A673 (cell line): ENCODE results near the gene SOST. TPM values are rescaled to one million over a fixed set of nuclear protein-coding genes. Genes with fewer than 3 reads are reported as not detected.

Source experiments
- BruUV-seq: library from RNA; stranded (reverse); fragments of 400-500 nt; replicated peaks from 2 replicates; lab custom pipeline; 2021; lab: Mats Ljungman, UMichigan
- CTCF ChIA-PET: fragments of 300-600 bp; sonication (Branson Sonifier 250); formaldehyde crosslinking; loops from one replicate; lab custom pipeline; 2022; ENCODE audit warnings: antibody characterized with exemption; lab: Charles Lee
- POLR2A ChIA-PET: fragments of 300-600 bp; sonication (Branson Sonifier 250); formaldehyde crosslinking; loops from one replicate; lab custom pipeline; 2022; ENCODE audit warnings: antibody characterized with exemption; ENCODE audit not compliant: low non-redundant PET; lab: Charles Lee
- DNase-seq: peaks from one replicate; pipeline ENCODE4 v3.0.0-alpha.2; 2015; ENCODE audit warnings: low spot score
- H3K27ac ChIP-seq: fragments of 200-600 bp; sonication (generic); 2 replicates; pipeline ENCODE4 v1.5.1; 2016; ENCODE audit warnings: mixed run types, low read depth, mild to moderate bottlenecking, mixed read lengths, antibody characterized with exemption, low read length; ENCODE audit not compliant: poor library complexity, severe bottlenecking
- H3K27me3 ChIP-seq: fragments of 200-600 bp; sonication (generic); replicated peaks from 2 replicates; pipeline ENCODE4 v1.6.1; 2017; ENCODE audit warnings: mixed run types, low read depth, mild to moderate bottlenecking, mixed read lengths, antibody characterized with exemption, low read length; ENCODE audit not compliant: insufficient read depth, poor library complexity
- H3K36me3 ChIP-seq: fragments of 200-600 bp; sonication (generic); 2 replicates; pipeline ENCODE4 v1.6.1; 2016; ENCODE audit warnings: mixed run types, mild to moderate bottlenecking, mixed read lengths, antibody characterized with exemption, low read length; ENCODE audit not compliant: insufficient read depth, poor library complexity, severe bottlenecking
- H3K4me1 ChIP-seq: fragments of 200-600 bp; sonication (generic); 2 replicates; pipeline ENCODE4 v1.6.1; 2017; ENCODE audit warnings: mixed run types, mild to moderate bottlenecking, mixed read lengths, antibody characterized with exemption, low read length; ENCODE audit not compliant: insufficient read depth, poor library complexity, severe bottlenecking
- H3K4me3 ChIP-seq: fragments of 200-600 bp; sonication (generic); 2 replicates; pipeline ENCODE4 v1.5.1; 2016; ENCODE audit warnings: low read depth, mixed run types, mild to moderate bottlenecking, mixed read lengths, low read length; ENCODE audit not compliant: poor library complexity, severe bottlenecking
- H3K9me3 ChIP-seq: fragments of 200-600 bp; sonication (generic); 2 replicates; pipeline ENCODE4 v1.6.1; 2016; ENCODE audit warnings: mixed run types, low read depth, mild to moderate bottlenecking, mixed read lengths, antibody characterized with exemption, low read length; ENCODE audit not compliant: poor library complexity, severe bottlenecking
- EZH2 ChIP-seq: fragments of 200-600 bp; sonication (generic); IDR thresholded peaks from 2 replicates; pipeline ENCODE4 v1.6.1; 2017; ENCODE audit warnings: borderline replicate concordance, low read depth, mild to moderate bottlenecking, mixed read lengths, antibody characterized with exemption, low read length; ENCODE audit not compliant: poor library complexity, severe bottlenecking
- intact Hi-C: fragments of 100-400 bp; cut with micrococcal nuclease; formaldehyde crosslinking; loops from one replicate; pipeline ENCODE4 v1.10.0; 2022; ENCODE audit not compliant: unreplicated experiment
- total RNA-seq: library from RNA; stranded (reverse); gene quantifications from 2 replicates; pipeline ENCODE4 v1.2.3, GENCODE V29; 2021
- TF ChIP-seq, protein P1 (sequence below): fragments of 300-800, 200-600 bp; sonication (generic); conservative IDR thresholded peaks from 2 replicates; pipeline ENCODE4 v1.5.1; 2017; ENCODE audit warnings: low read depth, mild to moderate bottlenecking, antibody characterized with exemption, low read length, moderate library complexity, mixed read lengths

Gene SOST
- total RNA-seq, 1 experiment from 2014 or later: not detected

DNA sequence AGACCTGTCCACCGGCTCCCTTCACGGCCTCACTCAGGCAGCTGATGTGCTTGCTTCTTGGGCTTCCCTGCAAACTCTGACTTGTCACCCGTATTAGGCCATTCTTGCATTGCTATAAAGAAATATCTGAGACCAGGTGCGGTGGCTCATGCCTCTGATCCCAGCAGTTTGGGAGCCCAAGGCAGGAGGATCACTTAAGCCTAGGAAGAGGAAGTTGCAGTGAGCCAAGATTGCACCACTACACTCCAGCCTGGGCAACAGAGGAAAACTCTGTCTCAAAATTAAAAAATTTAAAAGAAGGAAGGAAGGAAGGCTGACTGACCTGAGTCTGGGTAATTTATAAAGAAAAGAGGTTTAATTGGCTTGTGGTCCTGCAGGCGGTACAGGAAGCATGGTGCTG is 17.0 kb downstream of the SOST start:
- ChIA-PET POLR2A (no interaction called here), CTCF (no interaction called here)
- no peaks in the 10 kb centered on the region for H3K9me3 ChIP-seq

DNA sequence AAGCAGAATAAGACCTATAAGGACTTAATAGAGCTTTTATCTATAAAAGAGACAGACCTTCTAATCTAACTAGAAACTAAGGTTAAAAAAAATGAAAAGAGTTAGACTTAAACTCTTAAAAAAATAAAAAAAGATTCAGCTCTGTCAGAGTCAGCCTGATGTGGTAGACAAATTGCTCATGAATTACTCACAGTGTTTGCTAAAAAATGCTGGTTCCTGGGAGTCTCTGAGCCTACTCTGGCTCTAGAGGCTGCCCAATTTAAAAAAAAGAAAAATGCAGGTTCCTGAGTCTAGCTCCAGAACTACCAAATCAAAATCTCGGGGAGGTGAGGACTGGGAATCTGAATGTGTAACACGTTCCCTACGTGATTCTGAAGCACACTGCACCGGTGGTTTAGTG is 18.1 kb downstream of the SOST start:
- CTCF ChIA-PET: no interaction called here

More for the DNA sequence above, 17.0 kb downstream of the SOST start:
- Histone ChIP-seq H3K36me3 (no peaks in the 10 kb centered on the region), H3K27me3 (no peaks in the 10 kb centered on the region), H3K4me3 (no peak overlapping the region), H3K27ac (no peak overlapping the region), H3K4me1 (peaks cover 8% of the 10 kb centered on the region)
- no TSS peak for BruUV-seq
- intact Hi-C loops: no loop called here
- TF ChIP-seq, protein P1, sequence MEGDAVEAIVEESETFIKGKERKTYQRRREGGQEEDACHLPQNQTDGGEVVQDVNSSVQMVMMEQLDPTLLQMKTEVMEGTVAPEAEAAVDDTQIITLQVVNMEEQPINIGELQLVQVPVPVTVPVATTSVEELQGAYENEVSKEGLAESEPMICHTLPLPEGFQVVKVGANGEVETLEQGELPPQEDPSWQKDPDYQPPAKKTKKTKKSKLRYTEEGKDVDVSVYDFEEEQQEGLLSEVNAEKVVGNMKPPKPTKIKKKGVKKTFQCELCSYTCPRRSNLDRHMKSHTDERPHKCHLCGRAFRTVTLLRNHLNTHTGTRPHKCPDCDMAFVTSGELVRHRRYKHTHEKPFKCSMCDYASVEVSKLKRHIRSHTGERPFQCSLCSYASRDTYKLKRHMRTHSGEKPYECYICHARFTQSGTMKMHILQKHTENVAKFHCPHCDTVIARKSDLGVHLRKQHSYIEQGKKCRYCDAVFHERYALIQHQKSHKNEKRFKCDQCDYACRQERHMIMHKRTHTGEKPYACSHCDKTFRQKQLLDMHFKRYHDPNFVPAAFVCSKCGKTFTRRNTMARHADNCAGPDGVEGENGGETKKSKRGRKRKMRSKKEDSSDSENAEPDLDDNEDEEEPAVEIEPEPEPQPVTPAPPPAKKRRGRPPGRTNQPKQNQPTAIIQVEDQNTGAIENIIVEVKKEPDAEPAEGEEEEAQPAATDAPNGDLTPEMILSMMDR: no peak
- TF ChIP-seq EZH2: no peak
- DNase-seq: no peak

DNA sequence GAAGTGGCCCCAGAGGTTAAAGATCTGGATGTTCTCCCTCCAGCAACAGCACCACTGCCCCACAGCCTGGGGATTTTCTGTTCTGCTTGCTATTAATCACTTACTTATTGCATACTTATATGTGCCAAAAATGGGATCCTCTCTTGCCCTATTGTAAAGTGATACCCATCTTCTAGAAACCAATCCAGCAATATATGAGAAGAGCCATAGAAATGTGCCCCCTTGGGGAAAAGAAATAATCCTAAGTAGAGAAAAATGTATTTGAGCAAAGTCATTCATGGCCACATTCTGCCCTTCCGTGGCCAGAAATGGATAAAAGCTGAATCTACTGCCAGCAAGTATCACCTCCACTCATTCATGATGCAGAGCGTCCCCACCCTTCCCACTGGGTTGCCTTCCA is 20.9 kb downstream of the SOST start:
- ChIA-PET CTCF (no interaction called here), POLR2A (no interaction called here)

More for the DNA sequence above, 18.1 kb downstream of the SOST start:
- TF ChIP-seq, protein P1: no peak
- no peak for TF ChIP-seq EZH2
- Histone ChIP-seq H3K36me3 (no peaks in the 10 kb centered on the region), H3K27ac (no peak overlapping the region), H3K4me3 (no peak overlapping the region), H3K27me3 (no peaks in the 10 kb centered on the region), H3K4me1 (no peaks in the 10 kb centered on the region), H3K9me3 (no peaks in the 10 kb centered on the region)
- DNase-seq: no peak
- BruUV-seq: no TSS peak
- POLR2A ChIA-PET: interaction anchor here (0.6 kb wide), 1 partner anchor 135 kb away, joined by 3 read pairs; no protein-coding TSS in a partner anchor
- intact Hi-C loops: no loop called here

More for the DNA sequence above, 20.9 kb downstream of the SOST start:
- intact Hi-C loops: no loop called here
- DNase-seq: no peak
- Histone ChIP-seq H3K9me3 (no peaks in the 10 kb centered on the region), H3K36me3 (no peaks in the 10 kb centered on the region), H3K4me1 (no peaks in the 10 kb centered on the region), H3K27me3 (no peaks in the 10 kb centered on the region), H3K27ac (no peak overlapping the region), H3K4me3 (no peak overlapping the region)
- TF ChIP-seq, protein P1: no peak
- no peak for TF ChIP-seq EZH2
- BruUV-seq: no TSS peak
